HEK293 (cell line): ENCODE data around the gene CENPT.

ENCODE experiments used
- SCRT2 ChIP-seq: fragments of 450-650 bp; formaldehyde crosslinking; IDR thresholded peaks from 2 replicates; pipeline ENCODE4 v1.5.1; 2016; ENCODE audit warnings: missing biosample characterization, missing genetic modification characterization
- WT1 ChIP-seq: fragments of 450-650 bp; formaldehyde crosslinking; IDR thresholded peaks from 2 replicates; pipeline ENCODE4 v1.5.1; 2016; ENCODE audit warnings: missing biosample characterization, missing genetic modification characterization
- ZNF155 ChIP-seq: fragments of 450-650 bp; formaldehyde crosslinking; IDR thresholded peaks from 2 replicates; pipeline ENCODE4 v1.5.1; 2016; ENCODE audit warnings: missing biosample characterization, missing genetic modification characterization
- ZNF157 ChIP-seq: fragments of 450-650 bp; formaldehyde crosslinking; IDR thresholded peaks from 2 replicates; pipeline ENCODE4 v1.5.1; 2016; ENCODE audit warnings: missing biosample characterization, missing genetic modification characterization
- ZNF175 ChIP-seq: fragments of 450-650 bp; formaldehyde crosslinking; IDR thresholded peaks from 2 replicates; pipeline ENCODE4 v1.5.1; 2016; ENCODE audit warnings: missing biosample characterization, missing genetic modification characterization
- ZNF23 ChIP-seq: fragments of 450-650 bp; formaldehyde crosslinking; IDR thresholded peaks from 2 replicates; pipeline ENCODE4 v1.5.1; 2016; ENCODE audit warnings: missing biosample characterization, missing genetic modification characterization, borderline replicate concordance
- ZNF24 ChIP-seq: fragments of 450-650 bp; formaldehyde crosslinking; IDR thresholded peaks from 2 replicates; pipeline ENCODE4 v1.5.1; 2016; ENCODE audit warnings: missing biosample characterization, missing genetic modification characterization
- ZNF37A ChIP-seq: fragments of 450-650 bp; IDR thresholded peaks from 2 replicates; pipeline ENCODE4 v1.5.1; 2018; ENCODE audit warnings: missing biosample characterization, missing genetic modification characterization
- ZNF391 ChIP-seq: fragments of 450-650 bp; formaldehyde crosslinking; IDR thresholded peaks from 2 replicates; pipeline ENCODE4 v1.5.1; 2016; ENCODE audit warnings: low read depth, missing biosample characterization, missing genetic modification characterization, borderline replicate concordance
- ZNF510 ChIP-seq: fragments of 450-650 bp; formaldehyde crosslinking; IDR thresholded peaks from 2 replicates; pipeline ENCODE4 v1.5.1; 2018; ENCODE audit warnings: mild to moderate bottlenecking, missing genetic modification characterization, missing biosample characterization; ENCODE audit not compliant: insufficient replicate concordance
- ZNF571 ChIP-seq: fragments of 450-650 bp; formaldehyde crosslinking; IDR thresholded peaks from 2 replicates; pipeline ENCODE4 v1.5.0; 2017; ENCODE audit warnings: missing biosample characterization, missing genetic modification characterization
- ZNF654 ChIP-seq: fragments of 450-650 bp; formaldehyde crosslinking; IDR thresholded peaks from 2 replicates; pipeline ENCODE4 v1.5.1; 2016; ENCODE audit warnings: low read depth, missing biosample characterization, missing genetic modification characterization
- ZNF776 ChIP-seq: fragments of 450-650 bp; formaldehyde crosslinking; IDR thresholded peaks from 2 replicates; pipeline ENCODE4 v1.5.0; 2017; ENCODE audit warnings: missing biosample characterization, missing genetic modification characterization, borderline replicate concordance
- ZNF777 ChIP-seq: fragments of 450-650 bp; formaldehyde crosslinking; IDR thresholded peaks from 2 replicates; pipeline ENCODE4 v1.5.1; 2017; ENCODE audit warnings: missing biosample characterization, missing genetic modification characterization, borderline replicate concordance
- ZNF837 ChIP-seq: fragments of 450-650 bp; formaldehyde crosslinking; IDR thresholded peaks from 2 replicates; pipeline ENCODE4 v1.5.1; 2016; ENCODE audit warnings: missing biosample characterization, missing genetic modification characterization
- TF ChIP-seq, protein P1 (sequence below): fragments of 450-650 bp; formaldehyde crosslinking; IDR thresholded peaks from 2 replicates; pipeline ENCODE4 v1.5.1; 2016; ENCODE audit warnings: missing biosample characterization, missing genetic modification characterization
- TF ChIP-seq, protein P2 (sequence below): fragments of 450-650 bp; formaldehyde crosslinking; IDR thresholded peaks from 2 replicates; pipeline ENCODE4 v1.5.1; 2016; ENCODE audit warnings: missing biosample characterization, missing genetic modification characterization, borderline replicate concordance
- TF ChIP-seq, protein P3 (sequence below): fragments of 450-650 bp; formaldehyde crosslinking; IDR thresholded peaks from 2 replicates; pipeline ENCODE4 v1.5.1; 2016; ENCODE audit warnings: missing biosample characterization, missing genetic modification characterization
- TF ChIP-seq, protein P4 (sequence below): fragments of 450-650 bp; formaldehyde crosslinking; optimal IDR thresholded peaks from 2 replicates; pipeline ENCODE3; 2016; ENCODE audit warnings: missing biosample characterization, mild to moderate bottlenecking, missing genetic modification characterization
- TF ChIP-seq, protein P5 (sequence below): fragments of 450-650 bp; formaldehyde crosslinking; IDR thresholded peaks from 2 replicates; pipeline ENCODE4 v1.5.1; 2017; ENCODE audit warnings: missing biosample characterization, missing genetic modification characterization
- TF ChIP-seq, protein P6 (sequence below): fragments of 450-650 bp; formaldehyde crosslinking; IDR thresholded peaks from 2 replicates; pipeline ENCODE4 v1.5.1; 2016; ENCODE audit warnings: missing biosample characterization, missing genetic modification characterization
- TF ChIP-seq, protein P7 (sequence below): sonication (generic); formaldehyde crosslinking; IDR thresholded peaks from 2 replicates; pipeline ENCODE4 v1.8.1; 2022; ENCODE audit warnings: mild to moderate bottlenecking, moderate library complexity, missing genetic modification reagents

Gene CENPT

DNA sequence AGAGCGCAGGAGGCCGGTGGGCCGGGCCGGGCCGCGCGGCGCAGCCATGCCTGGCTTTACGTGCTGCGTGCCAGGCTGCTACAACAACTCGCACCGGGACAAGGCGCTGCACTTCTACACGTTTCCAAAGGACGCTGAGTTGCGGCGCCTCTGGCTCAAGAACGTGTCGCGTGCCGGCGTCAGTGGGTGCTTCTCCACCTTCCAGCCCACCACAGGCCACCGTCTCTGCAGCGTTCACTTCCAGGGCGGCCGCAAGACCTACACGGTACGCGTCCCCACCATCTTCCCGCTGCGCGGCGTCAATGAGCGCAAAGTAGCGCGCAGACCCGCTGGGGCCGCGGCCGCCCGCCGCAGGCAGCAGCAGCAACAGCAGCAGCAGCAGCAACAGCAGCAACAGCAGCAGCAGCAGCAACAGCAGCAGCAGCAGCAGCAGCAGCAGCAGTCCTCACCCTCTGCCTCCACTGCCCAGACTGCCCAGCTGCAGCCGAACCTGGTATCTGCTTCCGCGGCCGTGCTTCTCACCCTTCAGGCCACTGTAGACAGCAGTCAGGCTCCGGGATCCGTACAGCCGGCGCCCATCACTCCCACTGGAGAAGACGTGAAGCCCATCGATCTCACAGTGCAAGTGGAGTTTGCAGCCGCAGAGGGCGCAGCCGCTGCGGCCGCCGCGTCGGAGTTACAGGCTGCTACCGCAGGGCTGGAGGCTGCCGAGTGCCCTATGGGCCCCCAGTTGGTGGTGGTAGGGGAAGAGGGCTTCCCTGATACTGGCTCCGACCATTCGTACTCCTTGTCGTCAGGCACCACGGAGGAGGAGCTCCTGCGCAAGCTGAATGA, 4.8 kb downstream of the CENPT start (continued):
- TF ChIP-seq, protein P1, sequence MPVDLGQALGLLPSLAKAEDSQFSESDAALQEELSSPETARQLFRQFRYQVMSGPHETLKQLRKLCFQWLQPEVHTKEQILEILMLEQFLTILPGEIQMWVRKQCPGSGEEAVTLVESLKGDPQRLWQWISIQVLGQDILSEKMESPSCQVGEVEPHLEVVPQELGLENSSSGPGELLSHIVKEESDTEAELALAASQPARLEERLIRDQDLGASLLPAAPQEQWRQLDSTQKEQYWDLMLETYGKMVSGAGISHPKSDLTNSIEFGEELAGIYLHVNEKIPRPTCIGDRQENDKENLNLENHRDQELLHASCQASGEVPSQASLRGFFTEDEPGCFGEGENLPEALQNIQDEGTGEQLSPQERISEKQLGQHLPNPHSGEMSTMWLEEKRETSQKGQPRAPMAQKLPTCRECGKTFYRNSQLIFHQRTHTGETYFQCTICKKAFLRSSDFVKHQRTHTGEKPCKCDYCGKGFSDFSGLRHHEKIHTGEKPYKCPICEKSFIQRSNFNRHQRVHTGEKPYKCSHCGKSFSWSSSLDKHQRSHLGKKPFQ, result no peak
- TF ChIP-seq ZNF37A (tag by site-specific recombination), result no peak
- TF ChIP-seq ZNF777 (tag by site-specific recombination), result peak; percentile 74; the same call in 1 of the 2 replicates
- TF ChIP-seq ZNF654 (tag by site-specific recombination), result no peak
- no peak for TF ChIP-seq ZNF23 (tag by site-specific recombination)
- TF ChIP-seq ZNF155 (tag by site-specific recombination), result no peak
- TF ChIP-seq SCRT2 (tag by site-specific recombination), result peak; percentile 96
- TF ChIP-seq, protein P2, sequence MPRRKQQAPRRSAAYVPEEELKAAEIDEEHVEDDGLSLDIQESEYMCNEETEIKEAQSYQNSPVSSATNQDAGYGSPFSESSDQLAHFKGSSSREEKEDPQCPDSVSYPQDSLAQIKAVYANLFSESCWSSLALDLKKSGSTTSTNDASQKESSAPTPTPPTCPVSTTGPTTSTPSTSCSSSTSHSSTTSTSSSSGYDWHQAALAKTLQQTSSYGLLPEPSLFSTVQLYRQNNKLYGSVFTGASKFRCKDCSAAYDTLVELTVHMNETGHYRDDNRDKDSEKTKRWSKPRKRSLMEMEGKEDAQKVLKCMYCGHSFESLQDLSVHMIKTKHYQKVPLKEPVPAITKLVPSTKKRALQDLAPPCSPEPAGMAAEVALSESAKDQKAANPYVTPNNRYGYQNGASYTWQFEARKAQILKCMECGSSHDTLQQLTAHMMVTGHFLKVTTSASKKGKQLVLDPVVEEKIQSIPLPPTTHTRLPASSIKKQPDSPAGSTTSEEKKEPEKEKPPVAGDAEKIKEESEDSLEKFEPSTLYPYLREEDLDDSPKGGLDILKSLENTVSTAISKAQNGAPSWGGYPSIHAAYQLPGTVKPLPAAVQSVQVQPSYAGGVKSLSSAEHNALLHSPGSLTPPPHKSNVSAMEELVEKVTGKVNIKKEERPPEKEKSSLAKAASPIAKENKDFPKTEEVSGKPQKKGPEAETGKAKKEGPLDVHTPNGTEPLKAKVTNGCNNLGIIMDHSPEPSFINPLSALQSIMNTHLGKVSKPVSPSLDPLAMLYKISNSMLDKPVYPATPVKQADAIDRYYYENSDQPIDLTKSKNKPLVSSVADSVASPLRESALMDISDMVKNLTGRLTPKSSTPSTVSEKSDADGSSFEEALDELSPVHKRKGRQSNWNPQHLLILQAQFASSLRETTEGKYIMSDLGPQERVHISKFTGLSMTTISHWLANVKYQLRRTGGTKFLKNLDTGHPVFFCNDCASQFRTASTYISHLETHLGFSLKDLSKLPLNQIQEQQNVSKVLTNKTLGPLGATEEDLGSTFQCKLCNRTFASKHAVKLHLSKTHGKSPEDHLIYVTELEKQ (tag by site-specific recombination), result no peak
- TF ChIP-seq, protein P3, sequence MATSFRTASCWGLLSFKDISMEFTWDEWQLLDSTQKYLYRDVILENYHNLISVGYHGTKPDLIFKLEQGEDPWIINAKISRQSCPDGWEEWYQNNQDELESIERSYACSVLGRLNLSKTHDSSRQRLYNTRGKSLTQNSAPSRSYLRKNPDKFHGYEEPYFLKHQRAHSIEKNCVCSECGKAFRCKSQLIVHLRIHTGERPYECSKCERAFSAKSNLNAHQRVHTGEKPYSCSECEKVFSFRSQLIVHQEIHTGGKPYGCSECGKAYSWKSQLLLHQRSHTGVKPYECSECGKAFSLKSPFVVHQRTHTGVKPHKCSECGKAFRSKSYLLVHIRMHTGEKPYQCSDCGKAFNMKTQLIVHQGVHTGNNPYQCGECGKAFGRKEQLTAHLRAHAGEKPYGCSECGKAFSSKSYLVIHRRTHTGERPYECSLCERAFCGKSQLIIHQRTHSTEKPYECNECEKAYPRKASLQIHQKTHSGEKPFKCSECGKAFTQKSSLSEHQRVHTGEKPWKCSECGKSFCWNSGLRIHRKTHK (tag by site-specific recombination), result no peak
- TF ChIP-seq, protein P4, sequence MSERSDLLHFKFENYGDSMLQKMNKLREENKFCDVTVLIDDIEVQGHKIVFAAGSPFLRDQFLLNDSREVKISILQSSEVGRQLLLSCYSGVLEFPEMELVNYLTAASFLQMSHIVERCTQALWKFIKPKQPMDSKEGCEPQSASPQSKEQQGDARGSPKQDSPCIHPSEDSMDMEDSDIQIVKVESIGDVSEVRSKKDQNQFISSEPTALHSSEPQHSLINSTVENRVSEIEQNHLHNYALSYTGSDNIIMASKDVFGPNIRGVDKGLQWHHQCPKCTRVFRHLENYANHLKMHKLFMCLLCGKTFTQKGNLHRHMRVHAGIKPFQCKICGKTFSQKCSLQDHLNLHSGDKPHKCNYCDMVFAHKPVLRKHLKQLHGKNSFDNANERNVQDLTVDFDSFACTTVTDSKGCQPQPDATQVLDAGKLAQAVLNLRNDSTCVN (tag by site-specific recombination), result peak; percentile 85
- no peak for TF ChIP-seq ZNF24
- no peak for TF ChIP-seq ZNF837 (tag by site-specific recombination)
- TF ChIP-seq, protein P5, sequence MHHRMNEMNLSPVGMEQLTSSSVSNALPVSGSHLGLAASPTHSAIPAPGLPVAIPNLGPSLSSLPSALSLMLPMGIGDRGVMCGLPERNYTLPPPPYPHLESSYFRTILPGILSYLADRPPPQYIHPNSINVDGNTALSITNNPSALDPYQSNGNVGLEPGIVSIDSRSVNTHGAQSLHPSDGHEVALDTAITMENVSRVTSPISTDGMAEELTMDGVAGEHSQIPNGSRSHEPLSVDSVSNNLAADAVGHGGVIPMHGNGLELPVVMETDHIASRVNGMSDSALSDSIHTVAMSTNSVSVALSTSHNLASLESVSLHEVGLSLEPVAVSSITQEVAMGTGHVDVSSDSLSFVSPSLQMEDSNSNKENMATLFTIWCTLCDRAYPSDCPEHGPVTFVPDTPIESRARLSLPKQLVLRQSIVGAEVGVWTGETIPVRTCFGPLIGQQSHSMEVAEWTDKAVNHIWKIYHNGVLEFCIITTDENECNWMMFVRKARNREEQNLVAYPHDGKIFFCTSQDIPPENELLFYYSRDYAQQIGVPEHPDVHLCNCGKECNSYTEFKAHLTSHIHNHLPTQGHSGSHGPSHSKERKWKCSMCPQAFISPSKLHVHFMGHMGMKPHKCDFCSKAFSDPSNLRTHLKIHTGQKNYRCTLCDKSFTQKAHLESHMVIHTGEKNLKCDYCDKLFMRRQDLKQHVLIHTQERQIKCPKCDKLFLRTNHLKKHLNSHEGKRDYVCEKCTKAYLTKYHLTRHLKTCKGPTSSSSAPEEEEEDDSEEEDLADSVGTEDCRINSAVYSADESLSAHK (tag by site-specific recombination), result no peak; the same call in none of the 2 replicates
- no peak for TF ChIP-seq ZNF571 (tag by site-specific recombination)
- TF ChIP-seq ZNF157 (tag by site-specific recombination), result no peak
- TF ChIP-seq, protein P6, sequence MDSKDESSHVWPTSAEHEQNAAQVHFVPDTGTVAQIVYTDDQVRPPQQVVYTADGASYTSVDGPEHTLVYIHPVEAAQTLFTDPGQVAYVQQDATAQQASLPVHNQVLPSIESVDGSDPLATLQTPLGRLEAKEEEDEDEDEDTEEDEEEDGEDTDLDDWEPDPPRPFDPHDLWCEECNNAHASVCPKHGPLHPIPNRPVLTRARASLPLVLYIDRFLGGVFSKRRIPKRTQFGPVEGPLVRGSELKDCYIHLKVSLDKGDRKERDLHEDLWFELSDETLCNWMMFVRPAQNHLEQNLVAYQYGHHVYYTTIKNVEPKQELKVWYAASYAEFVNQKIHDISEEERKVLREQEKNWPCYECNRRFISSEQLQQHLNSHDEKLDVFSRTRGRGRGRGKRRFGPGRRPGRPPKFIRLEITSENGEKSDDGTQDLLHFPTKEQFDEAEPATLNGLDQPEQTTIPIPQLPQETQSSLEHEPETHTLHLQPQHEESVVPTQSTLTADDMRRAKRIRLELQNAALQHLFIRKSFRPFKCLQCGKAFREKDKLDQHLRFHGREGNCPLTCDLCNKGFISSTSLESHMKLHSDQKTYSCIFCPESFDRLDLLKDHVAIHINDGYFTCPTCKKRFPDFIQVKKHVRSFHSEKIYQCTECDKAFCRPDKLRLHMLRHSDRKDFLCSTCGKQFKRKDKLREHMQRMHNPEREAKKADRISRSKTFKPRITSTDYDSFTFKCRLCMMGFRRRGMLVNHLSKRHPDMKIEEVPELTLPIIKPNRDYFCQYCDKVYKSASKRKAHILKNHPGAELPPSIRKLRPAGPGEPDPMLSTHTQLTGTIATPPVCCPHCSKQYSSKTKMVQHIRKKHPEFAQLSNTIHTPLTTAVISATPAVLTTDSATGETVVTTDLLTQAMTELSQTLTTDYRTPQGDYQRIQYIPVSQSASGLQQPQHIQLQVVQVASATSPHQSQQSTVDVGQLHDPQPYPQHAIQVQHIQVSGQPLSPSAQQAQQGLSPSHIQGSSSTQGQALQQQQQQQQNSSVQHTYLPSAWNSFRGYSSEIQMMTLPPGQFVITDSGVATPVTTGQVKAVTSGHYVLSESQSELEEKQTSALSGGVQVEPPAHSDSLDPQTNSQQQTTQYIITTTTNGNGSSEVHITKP (tag by site-specific recombination), result no peak
- no peak for TF ChIP-seq WT1 (tag by site-specific recombination)
- TF ChIP-seq, protein P7, sequence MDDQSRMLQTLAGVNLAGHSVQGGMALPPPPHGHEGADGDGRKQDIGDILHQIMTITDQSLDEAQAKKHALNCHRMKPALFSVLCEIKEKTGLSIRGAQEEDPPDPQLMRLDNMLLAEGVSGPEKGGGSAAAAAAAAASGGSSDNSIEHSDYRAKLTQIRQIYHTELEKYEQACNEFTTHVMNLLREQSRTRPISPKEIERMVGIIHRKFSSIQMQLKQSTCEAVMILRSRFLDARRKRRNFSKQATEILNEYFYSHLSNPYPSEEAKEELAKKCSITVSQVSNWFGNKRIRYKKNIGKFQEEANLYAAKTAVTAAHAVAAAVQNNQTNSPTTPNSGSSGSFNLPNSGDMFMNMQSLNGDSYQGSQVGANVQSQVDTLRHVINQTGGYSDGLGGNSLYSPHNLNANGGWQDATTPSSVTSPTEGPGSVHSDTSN, result no peak
- TF ChIP-seq ZNF391 (tag by site-specific recombination), result no peak
- no peak for TF ChIP-seq ZNF776
- TF ChIP-seq ZNF510 (tag by site-specific recombination), result no peak
- TF ChIP-seq ZNF175, result no peak
